ENCODE data around the gene RCOR1.

DNA sequence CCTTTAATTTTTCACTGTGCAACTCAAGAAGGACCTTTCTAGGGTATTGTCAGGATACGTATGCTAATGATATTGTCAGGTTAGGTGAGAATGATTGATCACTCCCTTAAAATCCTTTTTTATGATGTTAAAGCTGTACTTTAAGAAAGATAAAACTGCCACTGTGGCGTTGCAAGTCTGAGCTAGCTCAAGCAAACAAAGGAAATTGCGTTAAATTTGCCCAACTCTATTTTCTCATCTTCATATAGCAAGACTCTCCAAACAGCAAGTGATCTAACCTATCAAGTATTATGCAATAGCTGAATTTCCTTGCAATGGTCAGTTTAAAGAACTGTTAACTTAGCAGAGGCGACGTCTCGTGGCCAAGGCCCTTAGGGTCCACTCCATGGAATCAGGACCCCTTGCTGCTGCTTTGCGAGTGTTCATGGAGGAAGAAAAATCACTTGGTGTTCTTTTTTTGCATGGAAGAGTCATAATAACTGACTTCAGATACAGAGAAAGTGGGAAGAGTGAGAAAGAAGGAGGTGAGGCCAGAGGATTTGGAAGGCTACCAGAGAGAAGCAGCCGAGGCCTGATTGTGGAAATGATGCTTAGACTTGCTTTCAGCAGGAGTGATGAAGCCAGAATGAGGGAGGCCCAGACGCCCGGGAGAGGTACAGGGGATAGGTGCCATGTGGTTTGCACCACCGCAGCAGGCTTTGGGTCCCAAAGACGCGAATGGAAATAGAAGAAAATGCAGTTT is 187.3 kb downstream of the RCOR1 start:
- TF ChIP-seq, protein P1, sequence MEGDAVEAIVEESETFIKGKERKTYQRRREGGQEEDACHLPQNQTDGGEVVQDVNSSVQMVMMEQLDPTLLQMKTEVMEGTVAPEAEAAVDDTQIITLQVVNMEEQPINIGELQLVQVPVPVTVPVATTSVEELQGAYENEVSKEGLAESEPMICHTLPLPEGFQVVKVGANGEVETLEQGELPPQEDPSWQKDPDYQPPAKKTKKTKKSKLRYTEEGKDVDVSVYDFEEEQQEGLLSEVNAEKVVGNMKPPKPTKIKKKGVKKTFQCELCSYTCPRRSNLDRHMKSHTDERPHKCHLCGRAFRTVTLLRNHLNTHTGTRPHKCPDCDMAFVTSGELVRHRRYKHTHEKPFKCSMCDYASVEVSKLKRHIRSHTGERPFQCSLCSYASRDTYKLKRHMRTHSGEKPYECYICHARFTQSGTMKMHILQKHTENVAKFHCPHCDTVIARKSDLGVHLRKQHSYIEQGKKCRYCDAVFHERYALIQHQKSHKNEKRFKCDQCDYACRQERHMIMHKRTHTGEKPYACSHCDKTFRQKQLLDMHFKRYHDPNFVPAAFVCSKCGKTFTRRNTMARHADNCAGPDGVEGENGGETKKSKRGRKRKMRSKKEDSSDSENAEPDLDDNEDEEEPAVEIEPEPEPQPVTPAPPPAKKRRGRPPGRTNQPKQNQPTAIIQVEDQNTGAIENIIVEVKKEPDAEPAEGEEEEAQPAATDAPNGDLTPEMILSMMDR (IDR thresholded peaks at IDR 0.05), result no peak
- TF ChIP-seq POLR2AphosphoS5 (IDR thresholded peaks at IDR 0.05) (no peak), POLR2A (IDR thresholded peaks at IDR 0.05) (no peak), EP300 (IDR thresholded peaks at IDR 0.05; ENCODE audit: low read depth) (no peak)

Data from transverse colon (tissue), 4 donors.